NCI-H2081 (cell line): ENCODE results near the gene CXCL16.

Experiments used
- DNase-seq, 2 experiments: peaks; one replicate each; lab custom pipeline; 2025; lab: John Stamatoyannopoulos, UW

The CXCL16 gene

GRCh38 chr17:4750606-4751005 is 10.9 kb upstream of the CXCL16 start:
- no peak for DNase-seq

GRCh38 chr17:4748686-4749085 is 9.0 kb upstream of the CXCL16 start:
- DNase-seq = no peak

- DNase-seq = no peak
These were observed 8.1 kb upstream of the CXCL16 start for GRCh38 chr17:4747847-4748246.

- DNase-seq = no peak
These were observed 5.6 kb upstream of the CXCL16 start for GRCh38 chr17:4744999-4745969.

GRCh38 chr17:4743898-4744297 is 4.2 kb upstream of the CXCL16 start:
- DNase-seq = no peak

GRCh38 chr17:4743216-4743615 is 3.5 kb upstream of the CXCL16 start:
- DNase-seq = no peak

- DNase-seq = no peak
These were observed 2.9 kb upstream of the CXCL16 start for GRCh38 chr17:4742629-4743028.

GRCh38 chr17:4742133-4742532 is 2.4 kb upstream of the CXCL16 start:
- DNase-seq = no peak

- no peak for DNase-seq
These were observed 1.8 kb upstream of the CXCL16 start for GRCh38 chr17:4741544-4741943.

GRCh38 chr17:4740584-4740983 is 856 bp upstream of the CXCL16 start:
- no peak for DNase-seq

- no peak for DNase-seq
These were observed 260 bp upstream of the CXCL16 start for GRCh38 chr17:4740025-4740351.

- no peak for DNase-seq
These were observed 1.3 kb downstream of the CXCL16 start for GRCh38 chr17:4738136-4739121.

- no peak for DNase-seq
These were observed 3.7 kb downstream of the CXCL16 start for GRCh38 chr17:4735876-4736651.

- DNase-seq = no peak
These were observed 4.8 kb downstream of the CXCL16 start for GRCh38 chr17:4734857-4735475.

GRCh38 chr17:4733073-4733531 is 6.6 kb downstream of the CXCL16 start:
- no peak for DNase-seq

- DNase-seq = no peak
These were observed 11.6 kb downstream of the CXCL16 start for GRCh38 chr17:4728124-4728523.

- DNase-seq = no peak
These were observed 13.9 kb downstream of the CXCL16 start for GRCh38 chr17:4725646-4726310.

GRCh38 chr17:4724650-4725049 is 15.1 kb downstream of the CXCL16 start:
- DNase-seq = no peak

- no peak for DNase-seq
These were observed 17.0 kb downstream of the CXCL16 start for GRCh38 chr17:4722678-4723240.
